Esophagus muscularis mucosa (tissue), 4 donors: ENCODE measurements around the gene CHRM5. TPM values are rescaled to one million over a fixed set of nuclear protein-coding genes. Genes with fewer than 3 reads are reported as not detected.
"Not testable (repeated sequence)": the region's sequence is repeated elsewhere in the genome, so short reads cannot be mapped to it uniquely, and the experiment has no call there.

Source experiments
- DNase-seq: peaks from one replicate; pipeline ENCODE4 v3.0.0-alpha.2; 2017; ENCODE audit errors: extremely low spot score
- H3K27ac ChIP-seq, 4 donors: fragments of 200-600 bp; sonication (generic); replicated peaks in 1 of 4; 1 replicate in 3 of 4; 2 replicates in 1 of 4; pipeline ENCODE4 v1.5.1; 2016 to 2019; ENCODE audit warnings: mild to moderate bottlenecking in 1 of 4
- H3K27me3 ChIP-seq, 4 donors: fragments of 200-600 bp; sonication (generic); one replicate each; pipeline versions ENCODE4 v1.5.1 to v1.6.0; 2016 to 2019
- H3K36me3 ChIP-seq, 4 donors: fragments of 200-600 bp; sonication (generic); one replicate each; pipeline ENCODE4 v1.5.1; 2016 to 2019
- H3K4me1 ChIP-seq, 4 donors: fragments of 200-600 bp; sonication (generic); one replicate each; pipeline ENCODE4 v1.5.1; 2016 to 2019
- H3K4me3 ChIP-seq, 4 donors: fragments of 200-600 bp; sonication (generic); 1 replicate in 2 of 4; 2 replicates in 2 of 4; pipeline ENCODE4 v1.5.1; 2016 to 2019; ENCODE audit warnings: mild to moderate bottlenecking in 4 of 4, moderate library complexity in 1 of 4
- H3K9me3 ChIP-seq, 4 donors: fragments of 200-600 bp; sonication (generic); 1 replicate in 3 of 4; 2 replicates in 1 of 4; pipeline ENCODE4 v1.5.1; 2016 to 2019
- CTCF ChIP-seq, 3 experiments: fragments of 200-600 bp in 2 of 3; fragments of 450-650 bp in 1 of 3; sonication (generic) in 2 of 3; IDR thresholded peaks; one replicate each; pipeline ENCODE4 v1.5.1; 2017 to 2019; ENCODE audit warnings: antibody characterized with exemption in 3 of 3, mild to moderate bottlenecking in 2 of 3, moderate library complexity in 1 of 3
- EP300 ChIP-seq: sonication (generic); formaldehyde crosslinking; IDR thresholded peaks from one replicate; pipeline ENCODE4 v1.6.1; 2017; ENCODE audit warnings: antibody characterized with exemption
- POLR2A ChIP-seq: fragments of 450-650 bp; IDR thresholded peaks from one replicate; pipeline ENCODE4 v1.6.1; 2017; ENCODE audit warnings: antibody characterized with exemption, moderate library complexity, mild to moderate bottlenecking, low read depth
- POLR2AphosphoS5 ChIP-seq, 2 donors: sonication (generic); formaldehyde crosslinking; IDR thresholded peaks; one replicate each; pipeline ENCODE4 v1.6.1; 2017; ENCODE audit warnings: antibody characterized with exemption in 2 of 2
- WGBS: methylation state at CpG from one replicate; pipeline ENCODE4 v1.1.5; 2018; 5-methylcytosine and 5-hydroxymethylcytosine counted together
- intact Hi-C: fragments of 100-400 bp; cut with DNase I; formaldehyde crosslinking; loops from one replicate; pipeline ENCODE4 v1.15.1; 2023
- total RNA-seq, 4 donors: library from RNA; depleted of rRNA; stranded (reverse); fragments of >200 nt; gene quantifications; one replicate each; pipeline versions ENCODE4 v1.1.0 to v1.2.1, GENCODE V29; 2016

The CHRM5 gene
- total RNA-seq, 4 donors from 2014 or later = not detected

- Histone ChIP-seq H3K36me3 (no peaks in the 10 kb centered on the region), H3K9me3 (no peaks in the 10 kb centered on the region), H3K27ac (no peak overlapping the region), H3K27me3 (no peaks in the 10 kb centered on the region), H3K4me1 (peaks cover 0 to 4% (median 0%) of the 10 kb centered on the region in 4 donors), H3K4me3 (no peak overlapping the region)
- intact Hi-C loops = no loop called here
- WGBS = 100% methylated on average over 9 of the region's 9 CpGs
- DNase-seq = no peak
- TF ChIP-seq POLR2AphosphoS5 (IDR thresholded peaks at IDR 0.05) (no peak), EP300 (no peak), CTCF (IDR thresholded peaks at IDR 0.05) (no peak), POLR2A (no peak)
Measured at GRCh38 chr15:34013746-34014145, 45.4 kb downstream of the CHRM5 start.

- intact Hi-C loops = no loop called here
- H3K36me3 ChIP-seq = no peaks in the 10 kb centered on the region
- H3K9me3 ChIP-seq = no peaks in the 10 kb centered on the region
- H3K4me1 ChIP-seq = peaks cover 0 to 1% (median 0%) of the 10 kb centered on the region in 4 donors
- no peaks in the 10 kb centered on the region for H3K27me3 ChIP-seq
- 100% methylated on average over 2 of the region's 2 CpGs for WGBS
- no peak for DNase-seq
- TF ChIP-seq POLR2A (no peak), POLR2AphosphoS5 (IDR thresholded peaks at IDR 0.05) (no peak), CTCF (IDR thresholded peaks at IDR 0.05) (no peak), EP300 (no peak)
- H3K4me3 ChIP-seq = no peak overlapping the region
- no peak overlapping the region for H3K27ac ChIP-seq
Measured at GRCh38 chr15:34014556-34014955, 46.3 kb downstream of the CHRM5 start.

- intact Hi-C loops = no loop called here
- DNase-seq = no peak
- no peak overlapping the region for H3K4me3 ChIP-seq
- no peak for TF ChIP-seq CTCF (IDR thresholded peaks at IDR 0.05)
- no peak for TF ChIP-seq POLR2A
- TF ChIP-seq POLR2AphosphoS5 (IDR thresholded peaks at IDR 0.05) = no peak
- TF ChIP-seq EP300 = no peak
- WGBS = 97% methylated on average over 16 of the region's 16 CpGs
- H3K27ac ChIP-seq = no peak overlapping the region
- no peaks in the 10 kb centered on the region for H3K9me3 ChIP-seq
- no peaks in the 10 kb centered on the region for H3K27me3 ChIP-seq
- no peaks in the 10 kb centered on the region for H3K4me1 ChIP-seq
- H3K36me3 ChIP-seq = no peaks in the 10 kb centered on the region
Measured at GRCh38 chr15:34018021-34018645, 49.8 kb downstream of the CHRM5 start.

GRCh38 chr15:34018738-34019137, 50.4 kb downstream of the CHRM5 start:
- H3K9me3 ChIP-seq, H3K27me3 ChIP-seq, H3K4me3 ChIP-seq, intact Hi-C loops, H3K4me1 ChIP-seq, H3K27ac ChIP-seq, H3K36me3 ChIP-seq, DNase-seq: not testable (repeated sequence)
- 96% methylated on average over 2 of the region's 2 CpGs for WGBS

- 95% methylated on average over 3 of the region's 3 CpGs for WGBS
- Histone ChIP-seq H3K4me1 (no peaks in the 10 kb centered on the region), H3K9me3 (no peaks in the 10 kb centered on the region), H3K36me3 (no peaks in the 10 kb centered on the region), H3K27ac (no peak overlapping the region), H3K4me3 (no peak overlapping the region), H3K27me3 (no peaks in the 10 kb centered on the region)
- no peak for DNase-seq
- intact Hi-C loops = no loop called here
- TF ChIP-seq POLR2AphosphoS5 (IDR thresholded peaks at IDR 0.05) = no peak
- no peak for TF ChIP-seq EP300
- TF ChIP-seq POLR2A = no peak
- no peak for TF ChIP-seq CTCF (IDR thresholded peaks at IDR 0.05)
Measured at GRCh38 chr15:34019369-34019990, 51.2 kb downstream of the CHRM5 start.
